Measurements from ENCODE around the gene C3. TPM values are rescaled to one million over a fixed set of nuclear protein-coding genes. Genes with fewer than 3 reads are reported as not detected.

C3 gene
- total RNA-seq, 1 donor from 2014 or later: 0.37 TPM

DNA sequence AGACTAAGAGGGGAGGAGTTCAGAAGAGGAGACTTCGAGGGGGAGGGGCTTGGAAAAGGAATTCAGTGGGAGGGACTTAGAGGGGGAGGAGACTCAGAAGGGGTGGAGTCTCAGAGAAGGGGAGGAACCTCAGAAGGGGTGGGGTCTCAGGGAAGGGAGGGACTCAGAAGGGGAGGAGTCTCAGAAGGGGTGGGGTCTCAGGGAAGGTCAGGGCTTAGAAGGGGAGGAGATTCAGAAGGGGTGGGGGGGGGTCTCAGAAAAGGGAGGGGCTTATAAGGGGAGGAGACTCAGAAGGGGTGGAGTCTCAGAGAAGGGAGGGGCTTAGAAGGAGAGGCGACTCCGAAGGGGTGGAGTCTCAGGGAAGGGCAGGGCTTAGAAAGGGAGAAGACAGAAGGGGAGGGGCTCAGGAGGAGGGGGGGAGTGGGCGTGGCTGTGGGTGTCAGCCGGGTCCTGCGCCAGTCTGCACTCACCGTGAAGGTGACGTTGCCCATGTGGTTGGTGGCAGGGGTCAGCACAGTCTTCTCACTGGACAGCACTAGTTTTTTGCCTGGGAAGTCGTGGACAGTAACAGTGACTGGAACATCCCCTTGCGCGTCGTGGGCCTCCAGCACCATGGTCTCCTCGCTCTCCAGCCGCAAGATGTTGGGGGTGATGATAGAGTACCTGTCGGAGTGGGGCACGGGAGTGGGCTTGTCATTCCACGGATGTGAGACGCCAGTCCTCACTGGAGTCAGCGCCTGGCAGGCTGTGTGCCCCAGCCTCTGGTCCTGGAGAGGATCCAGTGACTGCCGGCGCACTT, 1.5 kb downstream of the C3 start:
- H3K4me1 Mint-ChIP-seq: peaks cover 12% of the 10 kb centered on the region
- H3K36me3 Mint-ChIP-seq (ENCODE audit: low read depth): no peaks in the 10 kb centered on the region
- H3K4me3 Mint-ChIP-seq: no peak overlapping the region
- H3K27me3 Mint-ChIP-seq (ENCODE audit: low read depth): peaks cover 32% of the 10 kb centered on the region
- TF ChIP-seq, protein P1, sequence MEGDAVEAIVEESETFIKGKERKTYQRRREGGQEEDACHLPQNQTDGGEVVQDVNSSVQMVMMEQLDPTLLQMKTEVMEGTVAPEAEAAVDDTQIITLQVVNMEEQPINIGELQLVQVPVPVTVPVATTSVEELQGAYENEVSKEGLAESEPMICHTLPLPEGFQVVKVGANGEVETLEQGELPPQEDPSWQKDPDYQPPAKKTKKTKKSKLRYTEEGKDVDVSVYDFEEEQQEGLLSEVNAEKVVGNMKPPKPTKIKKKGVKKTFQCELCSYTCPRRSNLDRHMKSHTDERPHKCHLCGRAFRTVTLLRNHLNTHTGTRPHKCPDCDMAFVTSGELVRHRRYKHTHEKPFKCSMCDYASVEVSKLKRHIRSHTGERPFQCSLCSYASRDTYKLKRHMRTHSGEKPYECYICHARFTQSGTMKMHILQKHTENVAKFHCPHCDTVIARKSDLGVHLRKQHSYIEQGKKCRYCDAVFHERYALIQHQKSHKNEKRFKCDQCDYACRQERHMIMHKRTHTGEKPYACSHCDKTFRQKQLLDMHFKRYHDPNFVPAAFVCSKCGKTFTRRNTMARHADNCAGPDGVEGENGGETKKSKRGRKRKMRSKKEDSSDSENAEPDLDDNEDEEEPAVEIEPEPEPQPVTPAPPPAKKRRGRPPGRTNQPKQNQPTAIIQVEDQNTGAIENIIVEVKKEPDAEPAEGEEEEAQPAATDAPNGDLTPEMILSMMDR (conservative IDR thresholded peaks at IDR 0.05): no peak
- no peak for DNase-seq (ENCODE audit: low read depth, low spot score)
- peaks cover 5% of the 10 kb centered on the region for H3K9me3 Mint-ChIP-seq
- no peak overlapping the region for H3K27ac Mint-ChIP-seq (ENCODE audit: unreplicated experiment)

- Mint-ChIP-seq H3K4me1 (peaks cover 12% of the 10 kb centered on the region), H3K36me3 (ENCODE audit: low read depth) (no peaks in the 10 kb centered on the region), H3K27me3 (ENCODE audit: low read depth) (peaks cover 32% of the 10 kb centered on the region), H3K27ac (ENCODE audit: unreplicated experiment) (no peak overlapping the region), H3K4me3 (no peak overlapping the region), H3K9me3 (peaks cover 5% of the 10 kb centered on the region)
- DNase-seq (ENCODE audit: low read depth, low spot score): no peak
- TF ChIP-seq, protein P1 (conservative IDR thresholded peaks at IDR 0.05): no peak
Observed at GRCh38 chr19:6718111-6718740, 2.2 kb downstream of the C3 start.

DNA sequence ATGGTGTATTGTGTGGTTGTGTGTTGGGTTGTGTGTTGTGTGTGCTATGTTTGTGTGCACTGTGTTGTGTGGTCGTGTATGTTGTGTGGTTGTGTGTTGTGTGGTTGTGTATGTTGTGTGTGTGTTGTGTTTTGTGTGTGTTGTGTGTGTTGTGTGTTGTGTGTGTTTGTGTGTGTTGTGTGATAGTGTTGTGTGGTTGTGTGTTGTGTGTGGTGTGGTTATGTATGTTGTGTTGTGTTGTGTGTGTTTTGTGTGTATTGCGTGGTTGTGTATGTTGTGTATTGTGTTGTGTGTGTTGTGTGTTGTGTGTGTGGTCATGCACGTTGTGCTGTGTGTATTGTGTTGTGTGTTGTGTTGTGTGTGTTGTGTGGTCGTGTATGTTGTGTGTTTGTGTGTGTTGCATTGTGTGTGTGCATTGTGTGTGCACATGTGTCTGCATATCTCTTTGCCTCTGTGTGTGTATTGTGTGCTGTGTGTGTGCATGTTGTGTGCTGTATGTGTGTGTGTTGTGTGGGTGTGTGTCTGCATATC, 2.9 kb downstream of the C3 start:
- H3K4me3 Mint-ChIP-seq: no peak overlapping the region

GRCh38 chr19:6717036-6717435, 3.4 kb downstream of the C3 start:
- Mint-ChIP-seq H3K36me3 (ENCODE audit: low read depth) (no peaks in the 10 kb centered on the region), H3K4me3 (no peak overlapping the region), H3K27me3 (ENCODE audit: low read depth) (peaks cover 41% of the 10 kb centered on the region), H3K27ac (ENCODE audit: unreplicated experiment) (no peak overlapping the region), H3K4me1 (peaks cover 12% of the 10 kb centered on the region), H3K9me3 (peaks cover 5% of the 10 kb centered on the region)
- TF ChIP-seq, protein P1 (conservative IDR thresholded peaks at IDR 0.05): no peak
- DNase-seq (ENCODE audit: low read depth, low spot score): no peak

More for the DNA sequence above, 2.9 kb downstream of the C3 start:
- TF ChIP-seq, protein P1 (conservative IDR thresholded peaks at IDR 0.05): no peak
- Mint-ChIP-seq H3K4me1 (peaks cover 12% of the 10 kb centered on the region), H3K27ac (ENCODE audit: unreplicated experiment) (peak overlapping the region; percentile 4), H3K36me3 (ENCODE audit: low read depth) (no peaks in the 10 kb centered on the region), H3K27me3 (ENCODE audit: low read depth) (peaks cover 38% of the 10 kb centered on the region), H3K9me3 (peaks cover 5% of the 10 kb centered on the region)
- no peak for DNase-seq (ENCODE audit: low read depth, low spot score)

GRCh38 chr19:6716610-6716970, 3.9 kb downstream of the C3 start:
- H3K27me3 Mint-ChIP-seq (ENCODE audit: low read depth): peaks cover 44% of the 10 kb centered on the region
- H3K36me3 Mint-ChIP-seq (ENCODE audit: low read depth): no peaks in the 10 kb centered on the region
- H3K4me1 Mint-ChIP-seq: peaks cover 12% of the 10 kb centered on the region
- no peak for DNase-seq (ENCODE audit: low read depth, low spot score)
- TF ChIP-seq, protein P1 (conservative IDR thresholded peaks at IDR 0.05): no peak
- no peak overlapping the region for H3K4me3 Mint-ChIP-seq
- peaks cover 5% of the 10 kb centered on the region for H3K9me3 Mint-ChIP-seq
- H3K27ac Mint-ChIP-seq (ENCODE audit: unreplicated experiment): no peak overlapping the region
